Pancreas (tissue), 10 donors: ENCODE results near the gene PGAP6. TPM values are rescaled to one million over a fixed set of nuclear protein-coding genes. Genes with fewer than 3 reads are reported as not detected.
"Not testable (repeated sequence)": the region's sequence is repeated elsewhere in the genome, so short reads cannot be mapped to it uniquely, and the experiment has no call there.

Experiments used
- ATAC-seq, 4 donors: fragments of 200-7000 bp; cut with Tn5 transposase; one replicate each; pipeline versions ENCODE4 v1.8.0 to v1.9.1; 2020; ENCODE audit warnings: mild to moderate bottlenecking in 4 of 4, moderate library complexity in 4 of 4
- DNase-seq, 6 donors: peaks; one replicate each; pipeline ENCODE4 v3.0.0-alpha.2; 2020
- FAIRE-seq: peaks from 2 replicates; lab custom pipeline; 2012; peaks lifted over from hg19 to GRCh38; lab: Jason Lieb, UNC
- H3K27ac ChIP-seq, 4 donors: fragments of 200-600 bp; sonication (generic); 1 replicate in 3 of 4; 2 replicates in 1 of 4; pipeline versions ENCODE4 v1.5.0 to v1.8.0; 2020
- H3K27me3 ChIP-seq, 4 donors: fragments of 200-600 bp; one replicate each; pipeline ENCODE4 v1.8.0; 2021
- H3K36me3 ChIP-seq, 3 donors: fragments of 200-600 bp; sonication (generic) in 1 of 3; one replicate each; pipeline versions ENCODE4 v1.5.0 to v1.8.0; 2020 to 2021
- H3K4me1 ChIP-seq, 3 donors: fragments of 200-600 bp; one replicate each; pipeline ENCODE4 v1.8.0; 2021
- H3K4me3 ChIP-seq, 4 donors: fragments of 200-600 bp; sonication (generic) in 2 of 4; one replicate each; pipeline versions ENCODE4 v1.5.0 to v1.8.0; 2020 to 2021
- H3K9me3 ChIP-seq, 4 donors: fragments of 200-600 bp; one replicate each; pipeline ENCODE4 v1.8.0; 2021
- WGBS, 2 donors: extraction: QIAGEN DNeasy Blood & Tissue Kit; methylation state at CpG; one replicate each; pipeline ENCODE4 v1.1.7; 2013; 5-methylcytosine and 5-hydroxymethylcytosine counted together
- intact Hi-C, 3 donors: fragments of 100-400 bp; cut with DNase I; formaldehyde crosslinking; loops; one replicate each; pipeline versions ENCODE4 v1.11.1 to v1.14.2; 2022
- polyA plus RNA-seq, 2 donors: library from polyadenylated mRNA; stranded (reverse); fragments of 200-250 nt; gene quantifications; one replicate each; pipeline ENCODE4 v1.2.3, GENCODE V29; 2013
- total RNA-seq, 6 donors: library from RNA; stranded (reverse); fragmentation: NEBNext Ultra II Directional in 4 of 6; extraction: Animal tissue kit (Norgen Biotek cat#: 25700) in 4 of 6; gene quantifications; one replicate each; pipeline versions ENCODE4 v1.2.1 to v1.2.4, GENCODE V29; 2021 to 2023
- TF ChIP-seq, protein P1 (sequence below), 4 donors: fragments of 200-600 bp; sonication (generic) in 3 of 4; IDR thresholded peaks; one replicate each; pipeline versions ENCODE4 v1.5.0 to v1.8.0; 2021; ENCODE audit warnings: antibody characterized with exemption in 4 of 4
- donor health status: healthy with polysubstance abuse.
- donor health status: DM: no; HTN: no; CAD: no; lungs with moderate emphysema.
- donor health status: DM: no; HTN: no; CAD: no.
- donor health status: control.
- donor health status: control.
- donor health status: Bipolar disorder and iron deficiency.
- donor health status: DM: yes; HTN: yes; CAD: no.
- donor health status: DM: no; HTN: no; CAD: no.
- donor health status: DM: no; HTN: no; CAD: no.
- donor health status: DM: yes; HTN: yes; CAD: no.

Gene PGAP6
- total and polyA plus RNA-seq, 8 donors = 53.1 to 88.5 (median 61.5) TPM

DNA sequence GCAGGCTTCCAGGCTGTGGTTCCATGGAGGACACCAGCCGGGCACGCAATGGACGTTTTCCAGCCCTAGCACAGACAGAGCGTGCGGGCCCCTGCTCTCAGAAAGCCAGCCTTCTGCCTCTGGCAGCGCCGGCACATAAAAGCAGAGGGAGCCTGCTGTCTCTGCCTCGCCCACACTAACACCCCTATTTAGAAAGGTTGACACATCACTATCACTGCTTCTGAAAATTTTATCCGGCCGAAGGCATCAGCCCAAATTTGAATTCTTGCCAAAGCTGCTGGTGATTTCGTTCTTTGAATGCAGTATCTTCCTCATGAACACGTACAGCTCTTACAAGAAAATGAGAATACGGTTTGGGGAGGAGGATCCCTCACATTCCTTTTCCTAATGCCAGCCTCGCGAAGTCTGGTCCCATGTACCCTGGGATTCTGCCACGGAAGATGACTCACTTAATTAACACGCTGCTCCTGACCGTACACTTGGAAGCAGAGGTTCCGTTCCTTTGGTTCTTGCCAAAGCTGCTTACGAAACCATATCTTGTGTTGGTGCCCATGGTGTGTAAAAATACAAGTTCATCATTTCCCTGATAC is 42.4 kb upstream of the PGAP6 start:
- Histone ChIP-seq H3K4me1 (peaks cover 6 to 14% (median 14%) of the 10 kb centered on the region in 3 donors), H3K36me3 (no peaks in the 10 kb centered on the region), H3K4me3 (peak overlapping the region in 1 of 4 donors; percentile 81), H3K27me3 (no peaks in the 10 kb centered on the region), H3K27ac (peak overlapping the region in 3 of 4 donors; percentile 80 to 87 (median 85)), H3K9me3 (no peaks in the 10 kb centered on the region)
- TF ChIP-seq, protein P1, sequence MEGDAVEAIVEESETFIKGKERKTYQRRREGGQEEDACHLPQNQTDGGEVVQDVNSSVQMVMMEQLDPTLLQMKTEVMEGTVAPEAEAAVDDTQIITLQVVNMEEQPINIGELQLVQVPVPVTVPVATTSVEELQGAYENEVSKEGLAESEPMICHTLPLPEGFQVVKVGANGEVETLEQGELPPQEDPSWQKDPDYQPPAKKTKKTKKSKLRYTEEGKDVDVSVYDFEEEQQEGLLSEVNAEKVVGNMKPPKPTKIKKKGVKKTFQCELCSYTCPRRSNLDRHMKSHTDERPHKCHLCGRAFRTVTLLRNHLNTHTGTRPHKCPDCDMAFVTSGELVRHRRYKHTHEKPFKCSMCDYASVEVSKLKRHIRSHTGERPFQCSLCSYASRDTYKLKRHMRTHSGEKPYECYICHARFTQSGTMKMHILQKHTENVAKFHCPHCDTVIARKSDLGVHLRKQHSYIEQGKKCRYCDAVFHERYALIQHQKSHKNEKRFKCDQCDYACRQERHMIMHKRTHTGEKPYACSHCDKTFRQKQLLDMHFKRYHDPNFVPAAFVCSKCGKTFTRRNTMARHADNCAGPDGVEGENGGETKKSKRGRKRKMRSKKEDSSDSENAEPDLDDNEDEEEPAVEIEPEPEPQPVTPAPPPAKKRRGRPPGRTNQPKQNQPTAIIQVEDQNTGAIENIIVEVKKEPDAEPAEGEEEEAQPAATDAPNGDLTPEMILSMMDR (IDR thresholded peaks at IDR 0.05) = no peak
- 62 to 75% methylated on average over 20 of the region's 20 CpGs for WGBS, 2 donors
- ATAC-seq (peak in 3 of 4 donors; percentile 10 to 60 (median 53)), FAIRE-seq (no peak), DNase-seq (peak in 2 of 6 donors; percentile 56 to 64)
- intact Hi-C loops = no loop called here

DNA sequence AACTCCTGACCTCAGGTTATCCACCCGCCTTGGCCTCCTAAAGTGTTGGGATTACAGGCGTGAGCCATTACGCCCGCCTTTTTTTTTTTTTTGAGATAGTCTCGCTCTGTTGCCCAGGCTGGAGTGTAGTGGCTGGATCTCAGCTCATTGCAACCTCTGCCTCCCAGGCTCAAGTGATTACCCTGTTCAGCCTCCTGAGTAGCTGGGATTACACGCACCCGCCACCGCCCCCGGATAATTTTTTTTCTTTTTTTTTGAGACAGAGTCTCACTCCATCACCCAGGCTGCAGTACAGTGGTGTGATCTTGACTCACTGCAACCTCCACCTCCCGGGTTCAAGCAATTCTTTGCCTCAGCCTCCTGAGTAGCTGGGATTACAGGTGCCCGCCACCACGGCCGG is 40.4 kb upstream of the PGAP6 start:
- H3K9me3 ChIP-seq, FAIRE-seq, H3K4me3 ChIP-seq, H3K27ac ChIP-seq, H3K27me3 ChIP-seq, intact Hi-C loops, ATAC-seq, H3K4me1 ChIP-seq, H3K36me3 ChIP-seq: not testable (repeated sequence)
- WGBS, 2 donors = 84 to 92% methylated on average over 13 of the region's 13 CpGs
- peak in 1 of 6 donors; percentile 13 for DNase-seq

DNA sequence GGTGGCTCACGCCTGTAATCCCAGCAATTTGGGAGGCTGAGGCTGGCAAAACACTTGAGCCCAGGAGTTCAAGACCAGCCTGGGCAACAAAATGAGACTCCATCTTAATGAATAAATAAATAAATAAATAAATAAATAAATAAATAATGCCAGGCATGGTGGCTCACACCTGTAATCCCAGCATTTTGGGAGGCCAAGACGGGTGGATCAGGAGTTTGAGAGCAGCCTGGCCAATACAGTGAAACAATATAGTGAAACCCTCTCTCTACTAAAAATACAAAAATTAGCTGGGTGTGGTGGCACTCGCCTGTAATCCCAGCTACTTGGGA is 33.4 kb upstream of the PGAP6 start:
- WGBS, 2 donors = 94 to 95% methylated on average over 3 of the region's 3 CpGs
- H3K27me3 ChIP-seq, ATAC-seq, H3K9me3 ChIP-seq, H3K27ac ChIP-seq, intact Hi-C loops, H3K4me1 ChIP-seq, FAIRE-seq, H3K4me3 ChIP-seq, DNase-seq: not testable (repeated sequence)
- H3K36me3 ChIP-seq = peaks cover 0 to 15% (median 0%) of the 10 kb centered on the region in 3 donors

DNA sequence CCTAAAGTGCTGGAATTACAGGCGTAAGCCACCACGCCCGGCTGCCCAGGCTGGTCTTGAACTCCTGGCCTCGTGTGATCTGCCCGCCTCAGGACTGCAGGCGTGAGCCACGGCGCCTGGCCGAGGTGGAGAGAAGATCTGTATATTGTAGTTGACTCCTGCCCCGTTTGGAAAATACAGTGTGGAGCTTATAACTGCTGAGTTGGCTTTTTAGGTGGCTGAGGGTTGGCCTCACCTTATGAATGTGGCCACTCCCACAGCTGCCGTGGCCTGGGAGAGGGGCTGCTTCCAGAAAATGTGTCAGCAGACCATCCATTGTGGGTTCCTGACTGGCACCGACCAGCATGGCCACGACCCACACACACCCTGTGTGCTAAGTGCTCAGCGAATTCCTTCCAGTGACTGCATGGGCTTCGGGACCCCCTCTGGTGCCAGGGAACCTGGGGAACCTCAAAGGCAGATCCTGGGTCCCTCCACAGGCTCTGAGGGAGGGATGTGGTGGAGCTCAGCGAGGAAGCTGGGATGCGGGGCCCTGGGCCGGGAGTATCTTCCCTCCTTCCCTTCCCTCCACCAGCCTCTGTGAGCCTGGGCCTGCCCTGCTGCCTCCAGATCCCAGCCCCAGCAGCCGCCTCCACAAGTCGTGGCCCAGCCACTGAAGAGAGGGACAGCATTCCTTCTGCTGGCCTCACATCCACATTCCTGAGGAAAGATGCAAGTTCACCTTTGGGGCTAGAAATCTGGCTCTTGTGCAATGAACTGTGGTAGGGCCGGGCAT is 32.8 kb upstream of the PGAP6 start:
- FAIRE-seq (no peak), ATAC-seq (no peak), DNase-seq (peak in 1 of 6 donors; percentile 36)
- Histone ChIP-seq H3K4me1 (no peaks in the 10 kb centered on the region), H3K9me3 (no peaks in the 10 kb centered on the region), H3K27ac (no peak overlapping the region), H3K4me3 (no peak overlapping the region), H3K36me3 (peaks cover 0 to 15% (median 0%) of the 10 kb centered on the region in 3 donors), H3K27me3 (no peaks in the 10 kb centered on the region)
- TF ChIP-seq, protein P1 (IDR thresholded peaks at IDR 0.05) = no peak
- intact Hi-C loops = no loop called here
- WGBS, 2 donors = 89 to 90% methylated on average over 21 of the region's 21 CpGs

DNA sequence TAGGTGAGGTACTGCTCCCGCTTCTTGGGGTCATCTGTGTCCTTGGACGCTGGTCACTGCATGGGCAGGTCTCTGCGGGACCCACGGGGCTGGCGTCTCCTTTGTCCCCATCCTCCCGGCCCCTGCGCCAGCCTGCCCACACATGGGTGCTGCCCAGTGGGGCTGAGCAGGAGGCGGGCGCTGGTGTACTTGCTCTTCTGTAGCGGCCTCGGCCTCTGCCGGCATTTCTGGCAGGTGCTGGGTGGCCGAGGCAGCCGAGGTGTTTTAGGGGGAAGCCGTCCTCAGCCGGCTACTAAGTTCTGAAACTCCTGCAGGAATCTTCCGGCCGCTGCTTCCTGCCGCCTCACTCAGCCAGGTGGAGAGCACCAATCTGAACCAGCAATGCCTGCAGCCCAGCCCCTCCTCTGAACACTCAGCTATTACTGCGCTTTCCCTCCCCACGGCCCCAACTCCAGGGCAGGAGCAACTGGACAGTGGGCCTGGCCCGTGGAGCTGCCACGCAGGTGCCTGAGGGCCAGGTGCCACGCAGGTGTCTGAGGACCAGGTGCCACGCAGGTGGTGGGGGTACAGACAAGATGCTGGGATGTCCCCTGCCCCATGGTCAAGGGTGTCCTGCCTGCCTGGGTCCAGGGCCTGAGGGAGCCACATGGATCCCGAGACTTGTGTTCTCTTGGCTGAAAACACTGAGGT is 29.9 kb upstream of the PGAP6 start:
- DNase-seq (peak in 1 of 6 donors; percentile 62), ATAC-seq (no peak), FAIRE-seq (no peak)
- Histone ChIP-seq H3K27ac (no peak overlapping the region), H3K4me1 (no peaks in the 10 kb centered on the region), H3K36me3 (peaks cover 0 to 15% (median 0%) of the 10 kb centered on the region in 3 donors), H3K27me3 (no peaks in the 10 kb centered on the region), H3K9me3 (no peaks in the 10 kb centered on the region), H3K4me3 (no peak overlapping the region)
- intact Hi-C loops = no loop called here
- TF ChIP-seq, protein P1 (IDR thresholded peaks at IDR 0.05) = no peak
- WGBS, 2 donors = 95 to 98% methylated on average over 26 of the region's 26 CpGs
